Activated naive CD8-positive, alpha-beta T cell treated with anti-CD3 and anti-CD28 coated beads, Interleukin-2, amount 10 ng/mL, durations not matched to agents 7 days and 5 days (primary cell): ENCODE data around the gene FASTK. TPM values are rescaled to one million over a fixed set of nuclear protein-coding genes. Genes with fewer than 3 reads are reported as not detected.
"Not testable (repeated sequence)": the region's sequence is repeated elsewhere in the genome, so short reads cannot be mapped to it uniquely, and the experiment has no call there.

Experiments
- ATAC-seq: fragments of 150-1000 bp; cut with Tn5 transposase; one replicate; pipeline ENCODE4 v1.10.0; 2021; ENCODE audit warnings: low read depth, moderate library complexity
- POLR2A ChIA-PET: fragments of 350-600 bp; sonication (Branson Sonifier 250); formaldehyde crosslinking; loops from one replicate; lab custom pipeline; 2021; ENCODE audit warnings: antibody characterized with exemption; lab: Charles Lee
- DNase-seq: peaks from one replicate; pipeline ENCODE4 v3.0.0; 2021
- H3K27ac Mint-ChIP-seq: one replicate; pipeline ENCODE4 v1.8.0; 2022; ENCODE audit warnings: mild to moderate bottlenecking, mixed read lengths
- H3K27me3 Mint-ChIP-seq: one replicate; pipeline ENCODE4 v1.8.0; 2022; ENCODE audit warnings: mild to moderate bottlenecking, moderate library complexity, mixed read lengths
- H3K36me3 Mint-ChIP-seq: one replicate; pipeline ENCODE4 v1.8.0; 2021; ENCODE audit warnings: mild to moderate bottlenecking, mixed read lengths
- H3K4me1 Mint-ChIP-seq: one replicate; pipeline ENCODE4 v1.8.0; 2021; ENCODE audit warnings: mixed read lengths
- H3K4me3 Mint-ChIP-seq: one replicate; pipeline ENCODE4 v1.8.0; 2022; ENCODE audit warnings: mild to moderate bottlenecking, moderate library complexity, mixed read lengths
- H3K9me3 Mint-ChIP-seq: one replicate; pipeline ENCODE4 v1.8.0; 2021; ENCODE audit warnings: mixed read lengths
- total RNA-seq, 2 experiments: library from RNA; stranded (reverse); gene quantifications; one replicate each; pipeline ENCODE4 v1.2.3, GENCODE V29; 2021

The FASTK gene
- total RNA-seq, 2 experiments from 2014 or later, result 96.5 to 100 TPM

GRCh38 chr7:151046603-151047573 is 33.7 kb downstream of the FASTK start:
- no peak for DNase-seq
- peaks cover 4% of the 10 kb centered on the region for H3K4me1 Mint-ChIP-seq
- no peak overlapping the region for H3K4me3 Mint-ChIP-seq
- POLR2A ChIA-PET, result interaction anchor here (0.8 to 1.0 kb wide), 2 partner anchors 13 to 19 kb away, joined by 3 read pairs; partner anchors contain the start of gene ABCB8
- H3K27me3 Mint-ChIP-seq, result peaks cover 12% of the 10 kb centered on the region
- no peaks in the 10 kb centered on the region for H3K9me3 Mint-ChIP-seq
- no peak for ATAC-seq
- no peaks in the 10 kb centered on the region for H3K36me3 Mint-ChIP-seq
- no peak overlapping the region for H3K27ac Mint-ChIP-seq

GRCh38 chr7:151045967-151046366 is 34.6 kb downstream of the FASTK start:
- no peaks in the 10 kb centered on the region for H3K36me3 Mint-ChIP-seq
- POLR2A ChIA-PET, result interaction anchor here (0.8 to 1.2 kb wide), 2 partner anchors 12 to 17 kb away, joined by 3 read pairs; partner anchors contain the start of gene ABCB8
- peaks cover 3% of the 10 kb centered on the region for H3K4me1 Mint-ChIP-seq
- DNase-seq, result no peak
- no peak overlapping the region for H3K27ac Mint-ChIP-seq
- peaks cover 9% of the 10 kb centered on the region for H3K27me3 Mint-ChIP-seq
- no peak for ATAC-seq
- H3K9me3 Mint-ChIP-seq, result no peaks in the 10 kb centered on the region
- no peak overlapping the region for H3K4me3 Mint-ChIP-seq

- no peak for ATAC-seq
- POLR2A ChIA-PET, result interaction anchor here (1.2 kb wide), 1 partner anchor 17 kb away, joined by 3 read pairs; the partner anchor contains the start of gene ABCB8
These were observed 35.3 kb downstream of the FASTK start for GRCh38 chr7:151045262-151045661.

GRCh38 chr7:151043959-151044358 is 36.6 kb downstream of the FASTK start:
- Mint-ChIP-seq H3K9me3 (no peaks in the 10 kb centered on the region), H3K4me3 (no peak overlapping the region), H3K27ac (no peak overlapping the region), H3K36me3 (peaks cover 2% of the 10 kb centered on the region), H3K27me3 (no peaks in the 10 kb centered on the region), H3K4me1 (peaks cover 4% of the 10 kb centered on the region)
- ATAC-seq, result no peak
- DNase-seq, result no peak
- POLR2A ChIA-PET, result no interaction called here

More at GRCh38 chr7:151045262-151045661, 35.3 kb downstream of the FASTK start:
- peaks cover 5% of the 10 kb centered on the region for H3K27me3 Mint-ChIP-seq
- H3K36me3 Mint-ChIP-seq, result no peaks in the 10 kb centered on the region
- H3K4me3 Mint-ChIP-seq, result no peak overlapping the region
- no peak overlapping the region for H3K27ac Mint-ChIP-seq
- H3K4me1 Mint-ChIP-seq, result peaks cover 3% of the 10 kb centered on the region
- H3K9me3 Mint-ChIP-seq, result no peaks in the 10 kb centered on the region
- DNase-seq, result no peak

- ATAC-seq, POLR2A ChIA-PET, H3K9me3 Mint-ChIP-seq, H3K4me1 Mint-ChIP-seq, H3K4me3 Mint-ChIP-seq, H3K27me3 Mint-ChIP-seq, DNase-seq, H3K36me3 Mint-ChIP-seq, H3K27ac Mint-ChIP-seq: not testable (repeated sequence)
These were observed 37.2 kb downstream of the FASTK start for GRCh38 chr7:151043449-151043848.

- ATAC-seq (no peak), DNase-seq (no peak)
- no peak overlapping the region for H3K27ac Mint-ChIP-seq
- H3K9me3 Mint-ChIP-seq, result no peaks in the 10 kb centered on the region
- POLR2A ChIA-PET, result no interaction called here
- H3K27me3 Mint-ChIP-seq, result no peaks in the 10 kb centered on the region
- H3K36me3 Mint-ChIP-seq, result peaks cover 2% of the 10 kb centered on the region
- H3K4me1 Mint-ChIP-seq, result peaks cover 4% of the 10 kb centered on the region
- H3K4me3 Mint-ChIP-seq, result no peak overlapping the region
These were observed 39.8 kb downstream of the FASTK start for GRCh38 chr7:151040616-151041375.

GRCh38 chr7:151039850-151040548 is 40.6 kb downstream of the FASTK start:
- Mint-ChIP-seq H3K36me3 (peaks cover 2% of the 10 kb centered on the region), H3K4me1 (peaks cover 4% of the 10 kb centered on the region), H3K27me3 (no peaks in the 10 kb centered on the region), H3K9me3 (no peaks in the 10 kb centered on the region), H3K4me3 (no peak overlapping the region), H3K27ac (no peak overlapping the region)
- POLR2A ChIA-PET, result interaction anchor here (0.6 to 1.0 kb wide), 2 partner anchors 11 to 48 kb away, joined by 3 read pairs; no protein-coding TSS in a partner anchor
- DNase-seq (no peak), ATAC-seq (no peak)

GRCh38 chr7:151038951-151039849 is 41.4 kb downstream of the FASTK start:
- peak overlapping the region; percentile 58 for H3K27ac Mint-ChIP-seq
- H3K27me3 Mint-ChIP-seq, result no peaks in the 10 kb centered on the region
- peaks cover 2% of the 10 kb centered on the region for H3K36me3 Mint-ChIP-seq
- POLR2A ChIA-PET, result interaction anchor here (1.0 to 3.1 kb wide), 2 partner anchors 11 to 12 kb away, joined by 3 to 11 read pairs; partner anchors contain the start of gene ABCB8
- peak; percentile 52 for ATAC-seq
- DNase-seq, result no peak
- H3K4me3 Mint-ChIP-seq, result no peak overlapping the region
- peaks cover 4% of the 10 kb centered on the region for H3K4me1 Mint-ChIP-seq
- H3K9me3 Mint-ChIP-seq, result no peaks in the 10 kb centered on the region

GRCh38 chr7:151035902-151036301 is 44.7 kb downstream of the FASTK start:
- Mint-ChIP-seq H3K27me3 (no peaks in the 10 kb centered on the region), H3K9me3 (no peaks in the 10 kb centered on the region), H3K4me1 (peaks cover 4% of the 10 kb centered on the region), H3K4me3 (no peak overlapping the region), H3K27ac (no peak overlapping the region), H3K36me3 (peaks cover 2% of the 10 kb centered on the region)
- POLR2A ChIA-PET, result no interaction called here
- ATAC-seq (no peak), DNase-seq (no peak)

GRCh38 chr7:151035026-151035717 is 45.4 kb downstream of the FASTK start:
- Mint-ChIP-seq H3K36me3 (peaks cover 2% of the 10 kb centered on the region), H3K4me3 (no peak overlapping the region), H3K9me3 (no peaks in the 10 kb centered on the region), H3K4me1 (peaks cover 4% of the 10 kb centered on the region), H3K27ac (no peak overlapping the region), H3K27me3 (no peaks in the 10 kb centered on the region)
- no peak for ATAC-seq
- POLR2A ChIA-PET, result no interaction called here
- no peak for DNase-seq

- no peak for ATAC-seq
- DNase-seq, result no peak
- POLR2A ChIA-PET, result interaction anchor here (0.9 kb wide), 1 partner anchor 12 kb away, joined by 3 read pairs; no protein-coding TSS in a partner anchor
- no peak overlapping the region for H3K4me3 Mint-ChIP-seq
- peaks cover 2% of the 10 kb centered on the region for H3K36me3 Mint-ChIP-seq
- no peaks in the 10 kb centered on the region for H3K27me3 Mint-ChIP-seq
- H3K27ac Mint-ChIP-seq, result no peak overlapping the region
- H3K4me1 Mint-ChIP-seq, result peaks cover 6% of the 10 kb centered on the region
- H3K9me3 Mint-ChIP-seq, result no peaks in the 10 kb centered on the region
These were observed 46.1 kb downstream of the FASTK start for GRCh38 chr7:151034312-151035025.
